ENCODE measurements around the gene HPCA.

HPCA gene

GRCh38 chr1:32886004-32886827 is at the start of gene HPCA:
Gene HPCA, plus strand, starts transcription at chr1:32886491. Its CDS starts 2,408 bp downstream, at chr1:32888899.
- peak; percentile 41 for DNase-seq (ENCODE audit: low spot score)

- no peak for DNase-seq (ENCODE audit: low spot score)
Measured at GRCh38 chr1:32848354-32849063, 37.8 kb upstream of the HPCA start.

- no peak for DNase-seq (ENCODE audit: low spot score)
Measured at GRCh38 chr1:32855861-32856617, 30.3 kb upstream of the HPCA start.

- DNase-seq (ENCODE audit: low spot score): no peak
Measured at GRCh38 chr1:32858136-32858535, 28.2 kb upstream of the HPCA start.

- DNase-seq (ENCODE audit: low spot score): no peak
Measured at GRCh38 chr1:32858791-32859190, 27.5 kb upstream of the HPCA start.

GRCh38 chr1:32859915-32860314 is 26.4 kb upstream of the HPCA start:
- no peak for DNase-seq (ENCODE audit: low spot score)

- DNase-seq (ENCODE audit: low spot score): no peak
Measured at GRCh38 chr1:32860566-32860965, 25.7 kb upstream of the HPCA start.

GRCh38 chr1:32861904-32862695 is 24.2 kb upstream of the HPCA start:
- no peak for DNase-seq (ENCODE audit: low spot score)

- no peak for DNase-seq (ENCODE audit: low spot score)
Measured at GRCh38 chr1:32863218-32863880, 22.9 kb upstream of the HPCA start.

GRCh38 chr1:32863881-32864245 is 22.4 kb upstream of the HPCA start:
- DNase-seq (ENCODE audit: low spot score): no peak

GRCh38 chr1:32864375-32865019 is 21.8 kb upstream of the HPCA start:
- no peak for DNase-seq (ENCODE audit: low spot score)

- no peak for DNase-seq (ENCODE audit: low spot score)
Measured at GRCh38 chr1:32865639-32866405, 20.5 kb upstream of the HPCA start.

- DNase-seq (ENCODE audit: low spot score): no peak
Measured at GRCh38 chr1:32867151-32867550, 19.1 kb upstream of the HPCA start.

GRCh38 chr1:32867671-32868070 is 18.6 kb upstream of the HPCA start:
- DNase-seq (ENCODE audit: low spot score): no peak

- DNase-seq (ENCODE audit: low spot score): no peak
Measured at GRCh38 chr1:32868085-32868484, 18.2 kb upstream of the HPCA start.

- no peak for DNase-seq (ENCODE audit: low spot score)
Measured at GRCh38 chr1:32868806-32869455, 17.4 kb upstream of the HPCA start.

GRCh38 chr1:32869923-32870614 is 16.2 kb upstream of the HPCA start:
- no peak for DNase-seq (ENCODE audit: low spot score)

- DNase-seq (ENCODE audit: low spot score): no peak
Measured at GRCh38 chr1:32870615-32871363, 15.5 kb upstream of the HPCA start, which contains the start of gene FNDC5. Gene FNDC5, minus strand, starts transcription at chr1:32870912.

Data from NAMALWA (cell line).